ENCODE data around the gene BCAS1. TPM values are rescaled to one million over a fixed set of nuclear protein-coding genes. Genes with fewer than 3 reads are reported as not detected.
"Not testable (repeated sequence)": the region's sequence is repeated elsewhere in the genome, so short reads cannot be mapped to it uniquely, and the experiment has no call there.

Gene BCAS1
- total RNA-seq, 1 experiment from 2014 or later = not detected

GRCh38 chr20:53986037-53986650 lies 84.2 kb downstream of the BCAS1 start:
- DNase-seq (ENCODE audit: low read depth, low spot score) = no peak
- in situ Hi-C loops (cut with HindIII; ENCODE audit: low pct_unique_long_range_greater_than_20kb, low sequenced_read_pairs) = no loop called here

- no peak for DNase-seq (ENCODE audit: low read depth, low spot score)
- in situ Hi-C loops (cut with HindIII; ENCODE audit: low pct_unique_long_range_greater_than_20kb, low sequenced_read_pairs) = no loop called here
Measured at GRCh38 chr20:53985150-53985518, 85.3 kb downstream of the BCAS1 start.

- no peak for DNase-seq (ENCODE audit: low read depth, low spot score)
- in situ Hi-C loops (cut with HindIII; ENCODE audit: low pct_unique_long_range_greater_than_20kb, low sequenced_read_pairs) = no loop called here
Measured at GRCh38 chr20:53984356-53985149, 85.8 kb downstream of the BCAS1 start.

- in situ Hi-C loops (cut with HindIII; ENCODE audit: low pct_unique_long_range_greater_than_20kb, low sequenced_read_pairs) = no loop called here
- no peak for DNase-seq (ENCODE audit: low read depth, low spot score)
Measured at GRCh38 chr20:53983401-53983800, 87.0 kb downstream of the BCAS1 start.

- no peak for DNase-seq (ENCODE audit: low read depth, low spot score)
- in situ Hi-C loops (cut with HindIII; ENCODE audit: low pct_unique_long_range_greater_than_20kb, low sequenced_read_pairs) = no loop called here
Measured at GRCh38 chr20:53982624-53983023, 87.8 kb downstream of the BCAS1 start.

GRCh38 chr20:53981752-53982437 lies 88.5 kb downstream of the BCAS1 start:
- DNase-seq (ENCODE audit: low read depth, low spot score) = no peak
- in situ Hi-C loops (cut with HindIII; ENCODE audit: low pct_unique_long_range_greater_than_20kb, low sequenced_read_pairs) = no loop called here

- no peak for DNase-seq (ENCODE audit: low read depth, low spot score)
- in situ Hi-C loops (cut with HindIII; ENCODE audit: low pct_unique_long_range_greater_than_20kb, low sequenced_read_pairs) = no loop called here
Measured at GRCh38 chr20:53981130-53981529, 89.3 kb downstream of the BCAS1 start.

GRCh38 chr20:53980031-53980465 lies 90.3 kb downstream of the BCAS1 start:
- no peak for DNase-seq (ENCODE audit: low read depth, low spot score)
- in situ Hi-C loops (cut with HindIII; ENCODE audit: low pct_unique_long_range_greater_than_20kb, low sequenced_read_pairs) = no loop called here

- in situ Hi-C loops (cut with HindIII; ENCODE audit: low pct_unique_long_range_greater_than_20kb, low sequenced_read_pairs) = no loop called here
- DNase-seq (ENCODE audit: low read depth, low spot score) = no peak
Measured at GRCh38 chr20:53978497-53978896, 91.9 kb downstream of the BCAS1 start.

- DNase-seq (ENCODE audit: low read depth, low spot score) = no peak
- in situ Hi-C loops (cut with HindIII; ENCODE audit: low pct_unique_long_range_greater_than_20kb, low sequenced_read_pairs) = no loop called here
Measured at GRCh38 chr20:53977391-53977790, 93.0 kb downstream of the BCAS1 start.

GRCh38 chr20:53975761-53976160 lies 94.6 kb downstream of the BCAS1 start:
- no peak for DNase-seq (ENCODE audit: low read depth, low spot score)
- in situ Hi-C loops (cut with HindIII; ENCODE audit: low pct_unique_long_range_greater_than_20kb, low sequenced_read_pairs) = no loop called here

- DNase-seq (ENCODE audit: low read depth, low spot score) = no peak
- in situ Hi-C loops (cut with HindIII; ENCODE audit: low pct_unique_long_range_greater_than_20kb, low sequenced_read_pairs) = no loop called here
Measured at GRCh38 chr20:53974785-53975555, 95.4 kb downstream of the BCAS1 start.

- DNase-seq (ENCODE audit: low read depth, low spot score); in situ Hi-C loops (cut with HindIII; ENCODE audit: low pct_unique_long_range_greater_than_20kb, low sequenced_read_pairs): not testable (repeated sequence)
Measured at GRCh38 chr20:53973882-53974281, 96.5 kb downstream of the BCAS1 start.

- in situ Hi-C loops (cut with HindIII; ENCODE audit: low pct_unique_long_range_greater_than_20kb, low sequenced_read_pairs) = no loop called here
- no peak for DNase-seq (ENCODE audit: low read depth, low spot score)
Measured at GRCh38 chr20:53972179-53972578, 98.2 kb downstream of the BCAS1 start.

GRCh38 chr20:53971096-53971683 lies 99.2 kb downstream of the BCAS1 start:
- DNase-seq (ENCODE audit: low read depth, low spot score) = no peak
- in situ Hi-C loops (cut with HindIII; ENCODE audit: low pct_unique_long_range_greater_than_20kb, low sequenced_read_pairs) = no loop called here

GRCh38 chr20:53970232-53970631 lies 100.2 kb downstream of the BCAS1 start:
- in situ Hi-C loops (cut with HindIII; ENCODE audit: low pct_unique_long_range_greater_than_20kb, low sequenced_read_pairs) = no loop called here
- DNase-seq (ENCODE audit: low read depth, low spot score) = no peak

GRCh38 chr20:53967527-53967926 lies 102.9 kb downstream of the BCAS1 start:
- in situ Hi-C loops (cut with HindIII; ENCODE audit: low pct_unique_long_range_greater_than_20kb, low sequenced_read_pairs) = no loop called here
- no peak for DNase-seq (ENCODE audit: low read depth, low spot score)

Data from SK-MEL-5 (cell line).